A549 (cell line): ENCODE data around the gene COA8. TPM values are rescaled to one million over a fixed set of nuclear protein-coding genes. Genes with fewer than 3 reads are reported as not detected.

Experiments
- CBX8 ChIP-seq: fragments of 200-600 bp; sonication (generic); IDR thresholded peaks from 2 replicates; pipeline ENCODE4 v1.6.1; 2016
- CTCF ChIP-seq: fragments of >200 bp; sonication (Bioruptor Twin); formaldehyde crosslinking; IDR thresholded peaks from 3 replicates; pipeline ENCODE4 v1.5.1; 2016
- E2F6 ChIP-seq: IDR thresholded peaks from 2 replicates; pipeline ENCODE4 v1.6.1; 2012; ENCODE audit warnings: low read depth, borderline replicate concordance
- ELK1 ChIP-seq: fragments of 150-350 bp; IDR thresholded peaks from 2 replicates; pipeline ENCODE4 v1.6.1; 2014; ENCODE audit warnings: low read depth, mild to moderate bottlenecking, low read length
- EP300 ChIP-seq, 2 experiments: fragments of >200 bp; sonication (Bioruptor Twin); formaldehyde crosslinking; IDR thresholded peaks; 2 replicates in 1 of 2; 3 replicates in 1 of 2; pipeline ENCODE4 v1.6.1; 2016 to 2017
- ESRRA ChIP-seq: fragments of 150-350 bp; IDR thresholded peaks from 2 replicates; pipeline ENCODE4 v1.6.1; 2014; ENCODE audit warnings: mild to moderate bottlenecking, low read length, borderline replicate concordance
- FOSL2 ChIP-seq, 2 experiments: fragments of 450-650 bp in 1 of 2; fragments of >200 bp in 1 of 2; sonication (Bioruptor Twin) in 1 of 2; formaldehyde crosslinking; IDR thresholded peaks; 2 replicates each; pipeline versions ENCODE4 v1.5.0 to v1.6.1; 2016 to 2020; ENCODE audit warnings: mild to moderate bottlenecking in 1 of 2, moderate library complexity in 1 of 2
- FOXS1 ChIP-seq: fragments of 250-450 bp; sonication (Bioruptor Pico); IDR thresholded peaks from 2 replicates; pipeline ENCODE4 v1.5.0; 2020; ENCODE audit warnings: mild to moderate bottlenecking, moderate library complexity
- HDAC2 ChIP-seq: fragments of 200-600 bp; sonication (generic); IDR thresholded peaks from 2 replicates; pipeline ENCODE4 v1.6.1; 2016
- HEYL ChIP-seq: fragments of 250-450 bp; sonication (Bioruptor Pico); IDR thresholded peaks from 2 replicates; pipeline ENCODE4 v1.8.0; 2021; ENCODE audit warnings: mild to moderate bottlenecking, moderate library complexity
- HOXA7 ChIP-seq: fragments of 250-450 bp; sonication (Bioruptor Pico); IDR thresholded peaks from 2 replicates; pipeline ENCODE4 v1.5.0; 2020; ENCODE audit warnings: mild to moderate bottlenecking, moderate library complexity
- HOXB13 ChIP-seq: fragments of 250-450 bp; sonication (Bioruptor Pico); IDR thresholded peaks from 2 replicates; pipeline ENCODE4 v1.5.0; 2020; ENCODE audit warnings: low read depth, mild to moderate bottlenecking, moderate library complexity
- JUNB ChIP-seq: fragments of >200 bp; sonication (Bioruptor Twin); formaldehyde crosslinking; IDR thresholded peaks from 2 replicates; pipeline ENCODE4 v1.6.1; 2016
- KDM1A ChIP-seq: fragments of 200-600 bp; sonication (generic); IDR thresholded peaks from 2 replicates; pipeline ENCODE4 v1.6.1; 2016; ENCODE audit warnings: low read depth, mild to moderate bottlenecking
- KDM5A ChIP-seq: fragments of 200-600 bp; sonication (generic); IDR thresholded peaks from 2 replicates; pipeline ENCODE4 v1.6.1; 2016; ENCODE audit warnings: antibody characterized with exemption, mild to moderate bottlenecking
- PHF8 ChIP-seq: fragments of 200-600 bp; sonication (generic); IDR thresholded peaks from 2 replicates; pipeline ENCODE4 v1.6.1; 2016; ENCODE audit warnings: low read depth, mild to moderate bottlenecking, antibody characterized with exemption, moderate library complexity, borderline replicate concordance
- POLR2A ChIP-seq: IDR thresholded peaks from 2 replicates; pipeline ENCODE4 v1.6.1; 2012; ENCODE audit warnings: mild to moderate bottlenecking, low read length
- RAD21 ChIP-seq, 2 experiments: fragments of >200 bp in 1 of 2; sonication (Bioruptor Twin) in 1 of 2; formaldehyde crosslinking in 1 of 2; IDR thresholded peaks in 1 of 2; conservative IDR thresholded peaks in 1 of 2; 2 replicates in 1 of 2; 3 replicates in 1 of 2; pipeline ENCODE4 v1.6.1; 2012 to 2018; ENCODE audit warnings: inconsistent platforms in 1 of 2
- RNF2 ChIP-seq: fragments of 200-600 bp; sonication (generic); IDR thresholded peaks from 2 replicates; pipeline ENCODE4 v1.6.1; 2016; ENCODE audit warnings: low read depth, mild to moderate bottlenecking, antibody characterized with exemption, moderate library complexity, borderline replicate concordance
- ZC3H11A ChIP-seq: fragments of 450-650 bp; IDR thresholded peaks from 2 replicates; pipeline ENCODE4 v1.6.1; 2014; ENCODE audit warnings: antibody characterized with exemption, mild to moderate bottlenecking
- ZNF302 ChIP-seq: fragments of 250-450 bp; sonication (Bioruptor Pico); IDR thresholded peaks from 2 replicates; pipeline ENCODE4 v1.9.0; 2021; ENCODE audit warnings: inconsistent platforms, mild to moderate bottlenecking, moderate library complexity
- polyA plus RNA-seq, 4 experiments: library from polyadenylated mRNA; depleted of rRNA in 3 of 4; stranded (reverse); fragments of >200 nt; fragmentation: RNase III in 1 of 4; extraction: RNeasy Plus Mini Kit Qiagen cat#74134 plus additional on column Dnase treatment in 1 of 4; gene quantifications; 2 replicates in 3 of 4; 3 replicates in 1 of 4; pipeline ENCODE4 v1.2.3, GENCODE V29; 2011 to 2017
- TF ChIP-seq, protein P1 (sequence below): fragments of >200 bp; sonication (Bioruptor Twin); formaldehyde crosslinking; IDR thresholded peaks from 2 replicates; pipeline ENCODE4 v1.6.1; 2016
- TF ChIP-seq, protein P2 (sequence below): IDR thresholded peaks from 2 replicates; pipeline ENCODE4 v1.6.1; 2012
- TF ChIP-seq, protein P3 (sequence below): IDR thresholded peaks from 2 replicates; pipeline ENCODE4 v1.6.1; 2012

Gene COA8
- polyA plus RNA-seq, 2 of the 4 experiments (the other 2 are of a cell fraction) = 29.8 to 34.9 TPM

GRCh38 chr14:103628684-103629502 lies 66.1 kb downstream of the COA8 start, which contains the start of gene KLC1 (continued):
- peak; percentile 18; the same call in 1 of the 2 replicates for TF ChIP-seq ZNF302 (CRISPR knock-in tag)
- TF ChIP-seq, protein P1, sequence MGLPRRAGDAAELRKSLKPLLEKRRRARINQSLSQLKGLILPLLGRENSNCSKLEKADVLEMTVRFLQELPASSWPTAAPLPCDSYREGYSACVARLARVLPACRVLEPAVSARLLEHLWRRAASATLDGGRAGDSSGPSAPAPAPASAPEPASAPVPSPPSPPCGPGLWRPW = no peak
- no peak for TF ChIP-seq FOSL2 (IDR thresholded peaks at IDR 0.05)
- peak; percentile 90 for TF ChIP-seq FOSL2 (CRISPR knock-in tag; IDR thresholded peaks at IDR 0.05)
- TF ChIP-seq JUNB = no peak
- TF ChIP-seq, protein P2, sequence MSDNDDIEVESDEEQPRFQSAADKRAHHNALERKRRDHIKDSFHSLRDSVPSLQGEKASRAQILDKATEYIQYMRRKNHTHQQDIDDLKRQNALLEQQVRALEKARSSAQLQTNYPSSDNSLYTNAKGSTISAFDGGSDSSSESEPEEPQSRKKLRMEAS = peak; percentile 70
- TF ChIP-seq CBX8 = no peak
- TF ChIP-seq FOXS1 (CRISPR knock-in tag) = no peak; the same call in 1 of the 2 replicates
- no peak for TF ChIP-seq KDM5A
- TF ChIP-seq EP300 (IDR thresholded peaks at IDR 0.05) = no peak
- TF ChIP-seq PHF8 = peak; percentile 84
- TF ChIP-seq RAD21 (conservative IDR thresholded peaks at IDR 0.05 in 1 of 2, IDR thresholded peaks at IDR 0.05 in 1 of 2) = no peak
- TF ChIP-seq ESRRA = no peak; the same call in 1 of the 2 replicates
- no peak; the same call in 1 of the 2 replicates for TF ChIP-seq HOXA7 (CRISPR knock-in tag)
- no peak for TF ChIP-seq ZC3H11A
- no peak for TF ChIP-seq E2F6
- TF ChIP-seq HDAC2 = no peak
- TF ChIP-seq KDM1A = no peak
- TF ChIP-seq CTCF = no peak
- peak; percentile 80; the same call in 1 of the 2 replicates for TF ChIP-seq HOXB13
- TF ChIP-seq POLR2A = peak; percentile 84
- TF ChIP-seq, protein P3, sequence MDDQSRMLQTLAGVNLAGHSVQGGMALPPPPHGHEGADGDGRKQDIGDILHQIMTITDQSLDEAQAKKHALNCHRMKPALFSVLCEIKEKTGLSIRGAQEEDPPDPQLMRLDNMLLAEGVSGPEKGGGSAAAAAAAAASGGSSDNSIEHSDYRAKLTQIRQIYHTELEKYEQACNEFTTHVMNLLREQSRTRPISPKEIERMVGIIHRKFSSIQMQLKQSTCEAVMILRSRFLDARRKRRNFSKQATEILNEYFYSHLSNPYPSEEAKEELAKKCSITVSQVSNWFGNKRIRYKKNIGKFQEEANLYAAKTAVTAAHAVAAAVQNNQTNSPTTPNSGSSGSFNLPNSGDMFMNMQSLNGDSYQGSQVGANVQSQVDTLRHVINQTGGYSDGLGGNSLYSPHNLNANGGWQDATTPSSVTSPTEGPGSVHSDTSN = 0 out of 2 replicates have a peak, but pooled peaks have one; percentile 42
- no peak for TF ChIP-seq ELK1
- TF ChIP-seq HEYL (CRISPR knock-in tag) = peak; percentile 65; the same call in 1 of the 2 replicates
- TF ChIP-seq RNF2 = no peak
- TF ChIP-seq, all 56 proteins: peak for 18
